Limb (tissue), 2 donors: ENCODE results near the gene OR5M11.
"Not testable (repeated sequence)": the region's sequence is repeated elsewhere in the genome, so short reads cannot be mapped to it uniquely, and the experiment has no call there.

ENCODE experiments used
- DNase-seq, 2 donors: peaks; one replicate each; pipeline ENCODE4 v3.0.0-alpha.2; 2016; ENCODE audit errors: extremely low spot score in 2 of 2

OR5M11 gene

GRCh38 chr11:56543157-56543556 lies at the start of gene OR5M11:
Gene OR5M11 (minus strand): TSS chr11:56543257. CDS start chr11:56543257, 0 bp downstream.
- DNase-seq: no peak

GRCh38 chr11:56592088-56592717 lies 49.1 kb upstream of the OR5M11 start:
- DNase-seq: not testable (repeated sequence)

GRCh38 chr11:56577621-56578020 lies 34.6 kb upstream of the OR5M11 start, which contains the start of gene OR5M10:
Gene OR5M10 (minus strand): TSS chr11:56577721. CDS start chr11:56577721, 0 bp downstream.
- no peak for DNase-seq

GRCh38 chr11:56558574-56558973 lies 15.5 kb upstream of the OR5M11 start:
- DNase-seq: no peak

GRCh38 chr11:56554691-56555090 lies 11.6 kb upstream of the OR5M11 start:
- DNase-seq: not testable (repeated sequence)

- DNase-seq: no peak
Observed at GRCh38 chr11:56545531-56545930, 2.5 kb upstream of the OR5M11 start.

GRCh38 chr11:56543739-56544138 lies 682 bp upstream of the OR5M11 start:
- no peak for DNase-seq

- no peak for DNase-seq
Observed at GRCh38 chr11:56533054-56533740, 9.9 kb downstream of the OR5M11 start.

- DNase-seq: no peak
Observed at GRCh38 chr11:56531856-56532255, 11.2 kb downstream of the OR5M11 start.

GRCh38 chr11:56522008-56522407 lies 21.0 kb downstream of the OR5M11 start:
- DNase-seq: no peak

- no peak for DNase-seq
Observed at GRCh38 chr11:56513280-56513679, 29.8 kb downstream of the OR5M11 start.

- DNase-seq: no peak
Observed at GRCh38 chr11:56509439-56509838, 33.6 kb downstream of the OR5M11 start.

- no peak for DNase-seq
Observed at GRCh38 chr11:56497010-56497409, 46.0 kb downstream of the OR5M11 start.

- DNase-seq: no peak
Observed at GRCh38 chr11:56495117-56495516, 47.9 kb downstream of the OR5M11 start.
